Liver (tissue), 9 donors: ENCODE data around the gene TSPAN31. TPM values are rescaled to one million over a fixed set of nuclear protein-coding genes. Genes with fewer than 3 reads are reported as not detected.

ENCODE experiments used
- DNase-seq: peaks from one replicate; pipeline ENCODE4 v3.0.0-alpha.2; 2017; ENCODE audit warnings: low spot score
- H3K27ac ChIP-seq, 2 donors: one replicate each; pipeline ENCODE4 v1.7.0; 2013; ENCODE audit warnings: inconsistent platforms in 2 of 2, low read length in 2 of 2, control low read depth in 1 of 2, low read depth in 1 of 2, mild to moderate bottlenecking in 1 of 2
- H3K27me3 ChIP-seq, 4 donors: one replicate each; pipeline versions ENCODE4 v1.6.1 to v1.7.0; 2013; ENCODE audit warnings: low read length in 3 of 4, inconsistent platforms in 1 of 4, mild to moderate bottlenecking in 1 of 4, moderate library complexity in 1 of 4; ENCODE audit not compliant: control insufficient read depth in 4 of 4, insufficient read depth in 4 of 4
- H3K36me3 ChIP-seq, 4 donors: one replicate each; pipeline versions ENCODE4 v1.6.1 to v1.7.0; 2013; ENCODE audit warnings: low read length in 3 of 4, mild to moderate bottlenecking in 3 of 4, low read depth in 1 of 4, moderate library complexity in 1 of 4; ENCODE audit not compliant: control insufficient read depth in 4 of 4, insufficient read depth in 3 of 4
- H3K4me1 ChIP-seq, 4 donors: one replicate each; pipeline versions ENCODE4 v1.6.1 to v1.7.0; 2013; ENCODE audit warnings: low read length in 3 of 4, mild to moderate bottlenecking in 3 of 4, moderate library complexity in 1 of 4; ENCODE audit not compliant: control insufficient read depth in 4 of 4, insufficient read depth in 4 of 4
- H3K4me3 ChIP-seq, 3 donors: one replicate each; pipeline versions ENCODE4 v1.6.1 to v1.7.0; 2013; ENCODE audit warnings: low read length in 3 of 3, control low read depth in 1 of 3, low read depth in 1 of 3, mild to moderate bottlenecking in 1 of 3
- H3K9ac ChIP-seq, 2 donors: one replicate each; pipeline ENCODE4 v1.7.0; 2013; ENCODE audit warnings: low read length in 2 of 2, mild to moderate bottlenecking in 2 of 2, moderate library complexity in 2 of 2, control low read depth in 1 of 2, low read depth in 1 of 2
- H3K9me3 ChIP-seq, 4 donors: one replicate each; pipeline versions ENCODE4 v1.6.1 to v1.7.0; 2013; ENCODE audit warnings: low read length in 3 of 4; ENCODE audit not compliant: control insufficient read depth in 4 of 4
- EGR1 ChIP-seq, 2 donors: IDR thresholded peaks; 2 replicates each; pipeline ENCODE4 v1.6.1; 2016 to 2018; ENCODE audit warnings: antibody characterized with exemption in 2 of 2, low read depth in 2 of 2
- FOXA1 ChIP-seq: IDR thresholded peaks from 2 replicates; pipeline ENCODE4 v1.6.1; 2016; ENCODE audit warnings: antibody characterized with exemption
- FOXA2 ChIP-seq: IDR thresholded peaks from 2 replicates; pipeline ENCODE4 v1.6.1; 2016; ENCODE audit warnings: antibody characterized with exemption
- HNF4A ChIP-seq, 2 donors: conservative IDR thresholded peaks; 2 replicates each; pipeline ENCODE4 v1.6.1; 2016; ENCODE audit warnings: antibody characterized with exemption in 2 of 2, mild to moderate bottlenecking in 2 of 2
- HNF4G ChIP-seq: IDR thresholded peaks from 2 replicates; pipeline ENCODE4 v1.6.1; 2016; ENCODE audit warnings: antibody characterized with exemption
- JUND ChIP-seq, 2 donors: IDR thresholded peaks; 2 replicates each; pipeline ENCODE4 v1.6.1; 2016; ENCODE audit warnings: antibody characterized with exemption in 2 of 2
- NR2F2 ChIP-seq: IDR thresholded peaks from 2 replicates; pipeline ENCODE4 v1.6.1; 2016; ENCODE audit warnings: antibody characterized with exemption
- RAD21 ChIP-seq, 2 donors: IDR thresholded peaks; 2 replicates each; pipeline ENCODE4 v1.6.1; 2016; ENCODE audit warnings: antibody characterized with exemption in 2 of 2, mild to moderate bottlenecking in 2 of 2
- RXRA ChIP-seq, 2 donors: IDR thresholded peaks; 2 replicates each; pipeline ENCODE4 v1.6.1; 2017 to 2018; ENCODE audit warnings: antibody characterized with exemption in 2 of 2, mild to moderate bottlenecking in 1 of 2
- SP1 ChIP-seq: IDR thresholded peaks from 2 replicates; pipeline ENCODE4 v1.6.1; 2018; ENCODE audit warnings: antibody characterized with exemption, mild to moderate bottlenecking
- TAF1 ChIP-seq: conservative IDR thresholded peaks from 2 replicates; pipeline ENCODE4 v1.6.1; 2016; ENCODE audit warnings: antibody characterized with exemption, mild to moderate bottlenecking
- YY1 ChIP-seq: IDR thresholded peaks from 2 replicates; pipeline ENCODE4 v1.6.1; 2016; ENCODE audit warnings: antibody characterized with exemption, mild to moderate bottlenecking
- ZBTB33 ChIP-seq: IDR thresholded peaks from 2 replicates; pipeline ENCODE4 v1.6.1; 2016; ENCODE audit warnings: antibody characterized with exemption
- WGBS: extraction: QIAGEN DNeasy Blood & Tissue Kit; methylation state at CpG from one replicate; pipeline ENCODE4 v1.1.7; 2013; 5-methylcytosine and 5-hydroxymethylcytosine counted together
- polyA plus RNA-seq, 2 donors: library from polyadenylated mRNA; stranded (reverse) in 1 of 2; unstranded in 1 of 2; fragments of 200-250 nt in 1 of 2; fragments of >200 nt in 1 of 2; fragmentation: Nextera tagmentation in 1 of 2; extraction: Ambion mirVana in 1 of 2; gene quantifications; one replicate each; pipeline versions ENCODE4 v1.2.1 to v1.2.3, GENCODE V29; 2013 to 2015
- total RNA-seq, 2 donors: library from RNA; depleted of rRNA; stranded (reverse); fragments of >200 nt; gene quantifications; one replicate each; pipeline ENCODE4 v1.2.3, GENCODE V29; 2014
- TF ChIP-seq, protein P1 (sequence below): IDR thresholded peaks from 2 replicates; pipeline ENCODE4 v1.6.1; 2016; ENCODE audit warnings: antibody characterized with exemption, mild to moderate bottlenecking
- TF ChIP-seq, protein P2 (sequence below): IDR thresholded peaks from 2 replicates; pipeline ENCODE4 v1.6.1; 2016; ENCODE audit warnings: antibody characterized with exemption
- TF ChIP-seq, protein P3 (sequence below): IDR thresholded peaks from 2 replicates; pipeline ENCODE4 v1.6.1; 2016; ENCODE audit warnings: antibody characterized with exemption
- donor health status: healthy.
- donor health status: healthy.
- donor health status: healthy.
- donor health status: healthy.
- donor health status: healthy.

The TSPAN31 gene
- total and polyA plus RNA-seq, 4 donors, result 16.9 to 39.4 (median 24.6) TPM

- DNase-seq, result no peak
- no peak for TF ChIP-seq TAF1
- TF ChIP-seq SP1, result no peak
- TF ChIP-seq, protein P1, sequence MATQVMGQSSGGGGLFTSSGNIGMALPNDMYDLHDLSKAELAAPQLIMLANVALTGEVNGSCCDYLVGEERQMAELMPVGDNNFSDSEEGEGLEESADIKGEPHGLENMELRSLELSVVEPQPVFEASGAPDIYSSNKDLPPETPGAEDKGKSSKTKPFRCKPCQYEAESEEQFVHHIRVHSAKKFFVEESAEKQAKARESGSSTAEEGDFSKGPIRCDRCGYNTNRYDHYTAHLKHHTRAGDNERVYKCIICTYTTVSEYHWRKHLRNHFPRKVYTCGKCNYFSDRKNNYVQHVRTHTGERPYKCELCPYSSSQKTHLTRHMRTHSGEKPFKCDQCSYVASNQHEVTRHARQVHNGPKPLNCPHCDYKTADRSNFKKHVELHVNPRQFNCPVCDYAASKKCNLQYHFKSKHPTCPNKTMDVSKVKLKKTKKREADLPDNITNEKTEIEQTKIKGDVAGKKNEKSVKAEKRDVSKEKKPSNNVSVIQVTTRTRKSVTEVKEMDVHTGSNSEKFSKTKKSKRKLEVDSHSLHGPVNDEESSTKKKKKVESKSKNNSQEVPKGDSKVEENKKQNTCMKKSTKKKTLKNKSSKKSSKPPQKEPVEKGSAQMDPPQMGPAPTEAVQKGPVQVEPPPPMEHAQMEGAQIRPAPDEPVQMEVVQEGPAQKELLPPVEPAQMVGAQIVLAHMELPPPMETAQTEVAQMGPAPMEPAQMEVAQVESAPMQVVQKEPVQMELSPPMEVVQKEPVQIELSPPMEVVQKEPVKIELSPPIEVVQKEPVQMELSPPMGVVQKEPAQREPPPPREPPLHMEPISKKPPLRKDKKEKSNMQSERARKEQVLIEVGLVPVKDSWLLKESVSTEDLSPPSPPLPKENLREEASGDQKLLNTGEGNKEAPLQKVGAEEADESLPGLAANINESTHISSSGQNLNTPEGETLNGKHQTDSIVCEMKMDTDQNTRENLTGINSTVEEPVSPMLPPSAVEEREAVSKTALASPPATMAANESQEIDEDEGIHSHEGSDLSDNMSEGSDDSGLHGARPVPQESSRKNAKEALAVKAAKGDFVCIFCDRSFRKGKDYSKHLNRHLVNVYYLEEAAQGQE, result no peak
- TF ChIP-seq YY1, result no peak
- TF ChIP-seq NR2F2, result no peak
- TF ChIP-seq FOXA1, result no peak
- TF ChIP-seq FOXA2, result no peak
- TF ChIP-seq EGR1 (IDR thresholded peaks at IDR 0.05; ENCODE audit: low read depth in 2 of 2), result no peak
- TF ChIP-seq RAD21 (IDR thresholded peaks at IDR 0.05), result no peak
- TF ChIP-seq JUND (IDR thresholded peaks at IDR 0.05), result no peak
- TF ChIP-seq, protein P2, sequence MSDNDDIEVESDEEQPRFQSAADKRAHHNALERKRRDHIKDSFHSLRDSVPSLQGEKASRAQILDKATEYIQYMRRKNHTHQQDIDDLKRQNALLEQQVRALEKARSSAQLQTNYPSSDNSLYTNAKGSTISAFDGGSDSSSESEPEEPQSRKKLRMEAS, result no peak
- TF ChIP-seq ZBTB33, result no peak
- Histone ChIP-seq H3K4me3 (no peak overlapping the region), H3K27me3 (peaks cover 0 to 10% (median 2%) of the 10 kb centered on the region in 4 donors), H3K36me3 (no peaks in the 10 kb centered on the region), H3K27ac (no peak overlapping the region), H3K9ac (no peak overlapping the region), H3K9me3 (no peaks in the 10 kb centered on the region), H3K4me1 (peaks cover 3 to 17% (median 14%) of the 10 kb centered on the region in 4 donors)
- WGBS, result 89% methylated on average over 11 of the region's 11 CpGs
Measured at GRCh38 chr12:57732726-57733593, 11.9 kb upstream of the TSPAN31 start.

DNA sequence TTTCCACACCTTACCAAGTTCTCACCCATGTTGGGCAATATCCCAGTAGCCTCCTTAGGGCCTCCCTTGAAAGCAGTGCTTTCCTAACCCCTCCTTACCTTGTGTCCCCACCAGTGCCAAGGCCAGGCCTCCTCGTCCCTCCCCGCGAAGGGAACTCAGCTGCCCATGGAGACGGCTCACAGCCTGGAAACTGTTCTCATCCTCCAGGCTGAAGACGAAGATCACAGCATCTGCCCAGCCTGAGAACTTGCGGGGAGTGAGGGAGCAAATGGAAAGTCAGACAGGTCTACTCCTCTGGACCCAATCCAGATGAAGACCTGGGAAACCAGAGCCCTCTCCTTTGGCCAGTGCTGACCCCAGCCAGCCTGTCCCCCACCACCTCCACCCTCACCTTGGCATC, 10.9 kb upstream of the TSPAN31 start:
- Histone ChIP-seq H3K9me3 (no peaks in the 10 kb centered on the region), H3K4me1 (peaks cover 3 to 20% (median 15%) of the 10 kb centered on the region in 4 donors), H3K9ac (no peak overlapping the region), H3K27me3 (peaks cover 0 to 10% (median 2%) of the 10 kb centered on the region in 4 donors), H3K36me3 (no peaks in the 10 kb centered on the region), H3K27ac (no peak overlapping the region), H3K4me3 (no peak overlapping the region)
- 90% methylated on average over 6 of the region's 6 CpGs for WGBS
- TF ChIP-seq FOXA1 (no peak), HNF4A (conservative IDR thresholded peaks at IDR 0.05) (no peak), EGR1 (IDR thresholded peaks at IDR 0.05; ENCODE audit: low read depth in 2 of 2) (no peak), FOXA2 (no peak), HNF4G (no peak), YY1 (no peak), TAF1 (no peak), ZBTB33 (no peak), RXRA (IDR thresholded peaks at IDR 0.05) (no peak), NR2F2 (no peak), RAD21 (IDR thresholded peaks at IDR 0.05) (no peak), JUND (IDR thresholded peaks at IDR 0.05) (no peak)
- TF ChIP-seq, protein P2, result no peak
- TF ChIP-seq, protein P3, sequence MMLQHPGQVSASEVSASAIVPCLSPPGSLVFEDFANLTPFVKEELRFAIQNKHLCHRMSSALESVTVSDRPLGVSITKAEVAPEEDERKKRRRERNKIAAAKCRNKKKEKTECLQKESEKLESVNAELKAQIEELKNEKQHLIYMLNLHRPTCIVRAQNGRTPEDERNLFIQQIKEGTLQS, result no peak
- TF ChIP-seq, protein P1, result no peak
- no peak for DNase-seq
